BLaER1 treated with 17β-estradiol and CSF1 and Interleukin-3, amounts not matched to agents 10 nM and 100 nM (cell line): ENCODE data around the gene RABGAP1L.

ENCODE experiments used
- H3K27ac ChIP-seq, 11 experiments: shearing (Covaris generic); formaldehyde crosslinking; 2 replicates each; pipeline ENCODE4 v1.8.1; 2022
- H3K27me3 ChIP-seq, 11 experiments: shearing (Covaris generic); formaldehyde crosslinking; 2 replicates each; pipeline ENCODE4 v1.8.1; 2022
- H3K36me3 ChIP-seq, 11 experiments: shearing (Covaris generic); formaldehyde crosslinking; 2 replicates each; pipeline ENCODE4 v1.8.1; 2022
- H3K4me1 ChIP-seq, 10 experiments: shearing (Covaris generic); formaldehyde crosslinking; 2 replicates each; pipeline ENCODE4 v1.8.1; 2022
- H3K4me2 ChIP-seq, 11 experiments: shearing (Covaris generic); formaldehyde crosslinking; 2 replicates each; pipeline ENCODE4 v1.8.1; 2022
- H3K4me3 ChIP-seq, 10 experiments: shearing (Covaris generic); formaldehyde crosslinking; 2 replicates each; pipeline ENCODE4 v1.8.1; 2022
- H3K9ac ChIP-seq, 11 experiments: shearing (Covaris generic); formaldehyde crosslinking; 2 replicates each; pipeline ENCODE4 v1.8.1; 2022
- H3K9me3 ChIP-seq, 11 experiments: shearing (Covaris generic); formaldehyde crosslinking; replicated peaks in 1 of 11; 2 replicates each; pipeline ENCODE4 v1.8.1; 2022
- H4K20me1 ChIP-seq, 11 experiments: shearing (Covaris generic); formaldehyde crosslinking; 2 replicates each; pipeline ENCODE4 v1.8.1; 2022
- Cebpa-rat ChIP-seq, 11 experiments: shearing (Covaris generic); IDR thresholded peaks; 2 replicates each; pipeline ENCODE4 v1.8.1; 2022

RABGAP1L gene

DNA sequence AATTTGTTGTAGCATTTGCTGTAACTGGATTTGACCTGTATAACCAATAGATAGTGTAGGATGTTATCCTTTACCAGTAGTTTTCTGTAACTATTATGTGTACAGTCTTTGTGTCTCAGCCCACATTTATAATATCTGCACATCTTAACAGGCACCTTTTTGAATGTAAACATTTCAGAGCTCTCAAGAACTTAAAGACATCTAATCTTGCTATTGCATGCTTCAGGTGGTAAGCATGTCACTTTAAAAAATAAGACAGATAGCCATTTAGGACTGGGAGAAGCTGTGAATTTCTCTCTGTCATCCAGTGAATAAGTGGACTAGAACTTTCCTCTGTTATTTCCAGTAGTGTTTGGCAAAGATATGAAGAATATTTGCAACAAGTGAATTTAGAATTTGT is 265.8 kb downstream of the RABGAP1L start:
- Histone ChIP-seq H3K4me3 (no peak overlapping the region), H4K20me1 (no peaks in the 10 kb centered on the region), H3K9ac (no peak overlapping the region), H3K36me3 (no peaks in the 10 kb centered on the region), H3K4me1 (no peaks in the 10 kb centered on the region), H3K4me2 (no peak overlapping the region), H3K9me3 (no peaks in the 10 kb centered on the region), H3K27ac (no peak overlapping the region), H3K27me3 (no peaks in the 10 kb centered on the region)
- TF ChIP-seq Cebpa-rat (IDR thresholded peaks at IDR 0.05) = no peak

GRCh38 chr1:174426153-174426552 is 266.8 kb downstream of the RABGAP1L start:
- H3K27me3 ChIP-seq = no peaks in the 10 kb centered on the region
- no peak overlapping the region for H3K4me3 ChIP-seq
- no peaks in the 10 kb centered on the region for H3K4me1 ChIP-seq
- H3K36me3 ChIP-seq = no peaks in the 10 kb centered on the region
- no peaks in the 10 kb centered on the region for H4K20me1 ChIP-seq
- no peak overlapping the region for H3K9ac ChIP-seq
- no peak for TF ChIP-seq Cebpa-rat (IDR thresholded peaks at IDR 0.05)
- no peaks in the 10 kb centered on the region for H3K9me3 ChIP-seq
- no peak overlapping the region for H3K27ac ChIP-seq
- H3K4me2 ChIP-seq = no peak overlapping the region

DNA sequence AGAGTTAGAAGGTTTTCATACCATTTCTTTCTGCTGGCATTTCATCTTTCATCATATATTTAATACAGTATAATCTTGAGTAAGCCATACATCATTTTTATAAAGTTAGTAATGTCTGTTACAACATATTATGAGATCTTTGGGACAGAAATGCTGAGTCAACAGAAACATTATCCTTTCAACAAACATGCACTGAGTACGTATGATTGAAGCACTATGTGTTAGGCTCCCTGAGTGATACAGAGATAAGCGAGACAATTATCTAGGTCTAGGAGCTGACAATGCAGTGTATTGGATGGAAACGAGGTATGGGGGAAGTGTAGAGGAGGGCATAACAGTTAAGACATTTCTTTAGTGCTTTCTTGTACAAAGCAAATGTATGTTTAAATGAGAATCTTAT is 268.7 kb downstream of the RABGAP1L start:
- H3K9me3 ChIP-seq = no peaks in the 10 kb centered on the region
- H3K4me2 ChIP-seq = no peak overlapping the region
- H3K27me3 ChIP-seq = no peaks in the 10 kb centered on the region
- H3K4me3 ChIP-seq = no peak overlapping the region
- no peak overlapping the region for H3K27ac ChIP-seq
- H3K9ac ChIP-seq = no peak overlapping the region
- H4K20me1 ChIP-seq = no peaks in the 10 kb centered on the region
- TF ChIP-seq Cebpa-rat (IDR thresholded peaks at IDR 0.05) = no peak
- no peaks in the 10 kb centered on the region for H3K36me3 ChIP-seq
- H3K4me1 ChIP-seq = no peaks in the 10 kb centered on the region

GRCh38 chr1:174428739-174429138 is 269.4 kb downstream of the RABGAP1L start:
- no peak overlapping the region for H3K27ac ChIP-seq
- H4K20me1 ChIP-seq = no peaks in the 10 kb centered on the region
- no peak overlapping the region for H3K9ac ChIP-seq
- H3K9me3 ChIP-seq = no peaks in the 10 kb centered on the region
- H3K4me2 ChIP-seq = no peak overlapping the region
- no peaks in the 10 kb centered on the region for H3K4me1 ChIP-seq
- H3K36me3 ChIP-seq = no peaks in the 10 kb centered on the region
- no peak overlapping the region for H3K4me3 ChIP-seq
- no peaks in the 10 kb centered on the region for H3K27me3 ChIP-seq
- TF ChIP-seq Cebpa-rat (IDR thresholded peaks at IDR 0.05) = no peak

- no peak overlapping the region for H3K27ac ChIP-seq
- no peaks in the 10 kb centered on the region for H3K27me3 ChIP-seq
- no peaks in the 10 kb centered on the region for H4K20me1 ChIP-seq
- H3K9ac ChIP-seq = no peak overlapping the region
- H3K36me3 ChIP-seq = 0 out of 22 replicates have a peak, but pooled peaks cover 0 to 4% (median 0%) of the 10 kb centered on the region in 11 experiments
- H3K9me3 ChIP-seq = peaks cover 3 to 11% (median 8%) of the 10 kb centered on the region in 11 experiments; a peak in 15 of 22 replicates
- no peak for TF ChIP-seq Cebpa-rat (IDR thresholded peaks at IDR 0.05)
- H3K4me2 ChIP-seq = no peak overlapping the region
- no peaks in the 10 kb centered on the region for H3K4me1 ChIP-seq
- H3K4me3 ChIP-seq = no peak overlapping the region
Observed at GRCh38 chr1:174433451-174433850, 274.1 kb downstream of the RABGAP1L start.

- Histone ChIP-seq H3K9ac (no peak overlapping the region), H3K9me3 (no peaks in the 10 kb centered on the region), H3K27me3 (no peaks in the 10 kb centered on the region), H4K20me1 (peaks cover 0 to 5% (median 0%) of the 10 kb centered on the region in 11 experiments; a peak in 1 of 22 replicates), H3K27ac (no peak overlapping the region), H3K4me3 (no peak overlapping the region), H3K36me3 (no peaks in the 10 kb centered on the region), H3K4me1 (no peaks in the 10 kb centered on the region), H3K4me2 (no peak overlapping the region)
- TF ChIP-seq Cebpa-rat (IDR thresholded peaks at IDR 0.05) = no peak
Observed at GRCh38 chr1:174445351-174445750, 286.0 kb downstream of the RABGAP1L start.

DNA sequence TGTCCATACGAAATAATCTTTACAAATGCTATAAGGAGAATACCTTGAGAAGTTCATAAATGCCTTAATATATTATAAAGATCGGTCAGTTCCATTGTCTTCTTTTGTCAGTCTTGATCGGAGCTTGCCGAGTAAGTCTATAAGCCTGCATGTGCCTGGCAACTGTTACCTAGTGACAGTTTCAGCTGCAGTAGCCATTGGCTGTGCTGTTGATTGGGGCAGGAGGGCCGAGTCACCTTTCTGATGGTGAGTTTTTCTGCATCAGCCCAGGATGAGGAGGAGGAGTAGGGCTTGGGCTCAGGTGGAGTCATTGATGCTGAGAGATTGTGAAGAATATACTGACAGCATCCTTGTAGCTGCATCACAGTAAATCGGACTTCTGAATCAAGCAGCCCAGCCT is 286.5 kb downstream of the RABGAP1L start:
- Histone ChIP-seq H3K9me3 (no peaks in the 10 kb centered on the region), H3K27ac (no peak overlapping the region), H3K9ac (no peak overlapping the region), H3K4me2 (no peak overlapping the region), H3K36me3 (no peaks in the 10 kb centered on the region), H4K20me1 (peaks cover 0 to 5% (median 0%) of the 10 kb centered on the region in 11 experiments; a peak in 1 of 22 replicates), H3K27me3 (no peaks in the 10 kb centered on the region), H3K4me3 (no peak overlapping the region), H3K4me1 (no peaks in the 10 kb centered on the region)
- no peak for TF ChIP-seq Cebpa-rat (IDR thresholded peaks at IDR 0.05)

DNA sequence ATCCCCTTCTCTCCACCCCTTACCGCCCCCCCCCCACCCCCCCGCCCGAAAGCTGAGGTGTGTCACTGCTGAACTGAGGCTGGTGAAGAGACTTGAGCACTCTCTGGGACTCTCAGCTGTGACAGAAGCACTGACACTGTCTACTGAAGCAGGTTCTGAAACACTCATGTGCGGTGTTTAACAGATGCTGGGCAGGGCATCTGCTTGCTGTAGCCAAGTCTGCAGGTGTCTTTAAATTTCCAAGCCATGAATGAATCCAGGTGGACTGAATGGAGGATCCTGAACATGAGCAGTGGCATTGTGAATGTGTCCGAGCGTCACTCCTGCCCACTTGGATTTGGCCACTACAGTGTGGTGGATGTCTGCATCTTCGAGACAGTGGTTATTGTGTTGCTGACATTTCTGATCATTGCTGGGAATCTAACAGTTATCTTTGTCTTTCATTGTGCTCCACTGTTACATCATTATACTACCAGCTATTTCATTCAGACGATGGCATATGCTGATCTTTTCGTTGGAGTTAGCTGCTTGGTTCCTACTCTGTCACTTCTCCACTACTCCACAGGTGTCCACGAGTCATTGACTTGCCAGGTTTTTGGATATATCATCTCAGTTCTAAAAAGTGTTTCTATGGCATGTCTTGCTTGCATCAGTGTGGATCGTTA is 288.7 kb downstream of the RABGAP1L start, which contains the start of gene GPR52:
Gene GPR52 (plus strand): TSS at position 99 of the 665 bp plus-strand sequence. CDS start 148 bp downstream, at position 247.
- H3K36me3 ChIP-seq = no peaks in the 10 kb centered on the region
- no peaks in the 10 kb centered on the region for H3K4me1 ChIP-seq
- no peak within 1 kb of the TSS for H3K9ac ChIP-seq
- H4K20me1 ChIP-seq = peaks cover 0 to 5% (median 0%) of the 10 kb centered on the region in 11 experiments; a peak in 1 of 22 replicates
- no peak within 1 kb of the TSS for H3K4me2 ChIP-seq
- H3K27me3 ChIP-seq = no peaks in the 10 kb centered on the region
- no peak within 1 kb of the TSS for H3K27ac ChIP-seq
- TF ChIP-seq Cebpa-rat (IDR thresholded peaks at IDR 0.05) = no peak
- H3K4me3 ChIP-seq = no peak within 1 kb of the TSS
- no peaks in the 10 kb centered on the region for H3K9me3 ChIP-seq

- no peak for TF ChIP-seq Cebpa-rat (IDR thresholded peaks at IDR 0.05)
- no peak overlapping the region for H3K27ac ChIP-seq
Observed at GRCh38 chr1:174448531-174448883, 289.2 kb downstream of the RABGAP1L start.

GRCh38 chr1:174448974-174449373 is 289.7 kb downstream of the RABGAP1L start:
- H3K36me3 ChIP-seq = no peaks in the 10 kb centered on the region
- H3K27ac ChIP-seq = no peak overlapping the region
- H3K27me3 ChIP-seq = no peaks in the 10 kb centered on the region
- peaks cover 0 to 5% (median 0%) of the 10 kb centered on the region in 11 experiments; a peak in 1 of 22 replicates for H4K20me1 ChIP-seq
- H3K4me3 ChIP-seq = no peak overlapping the region
- TF ChIP-seq Cebpa-rat (IDR thresholded peaks at IDR 0.05) = no peak
- no peaks in the 10 kb centered on the region for H3K4me1 ChIP-seq
- no peak overlapping the region for H3K4me2 ChIP-seq
- H3K9me3 ChIP-seq = no peaks in the 10 kb centered on the region
- no peak overlapping the region for H3K9ac ChIP-seq

More at GRCh38 chr1:174448531-174448883, 289.2 kb downstream of the RABGAP1L start:
- Histone ChIP-seq H3K4me1 (no peaks in the 10 kb centered on the region), H3K9ac (no peak overlapping the region), H3K36me3 (no peaks in the 10 kb centered on the region), H3K4me3 (no peak overlapping the region), H3K27me3 (no peaks in the 10 kb centered on the region), H3K9me3 (no peaks in the 10 kb centered on the region), H3K4me2 (no peak overlapping the region), H4K20me1 (peaks cover 0 to 5% (median 0%) of the 10 kb centered on the region in 11 experiments; a peak in 1 of 22 replicates)
